RWPE2 (cell line): ENCODE measurements around the gene LENG1.

Experiments used
- ATAC-seq: fragments of 200-7000 bp; cut with Tn5 transposase; 3 replicates; pipeline ENCODE4 v1.9.1; 2021; ENCODE audit warnings: low read depth
- DNase-seq: peaks from one replicate; pipeline ENCODE4 v3.0.0-alpha.2; 2020; ENCODE audit warnings: low spot score
- H3K27ac ChIP-seq: fragments of 450-650 bp; 2 replicates; pipeline ENCODE4 v1.5.1; 2017; ENCODE audit warnings: mild to moderate bottlenecking; ENCODE audit not compliant: poor library complexity, severe bottlenecking
- H3K27me3 ChIP-seq: fragments of 250-450 bp; sonication (Bioruptor Pico); 2 replicates; pipeline ENCODE4 v1.5.1; 2021; ENCODE audit warnings: mild to moderate bottlenecking, moderate library complexity; ENCODE audit not compliant: insufficient read depth, poor library complexity, severe bottlenecking
- H3K36me3 ChIP-seq: fragments of 250-450 bp; sonication (Bioruptor Pico); 2 replicates; pipeline ENCODE4 v1.5.1; 2020; ENCODE audit warnings: low read depth, mild to moderate bottlenecking, moderate library complexity
- H3K4me1 ChIP-seq: fragments of 250-450 bp; sonication (Bioruptor Pico); 2 replicates; pipeline ENCODE4 v1.5.1; 2021; ENCODE audit warnings: mild to moderate bottlenecking, moderate library complexity; ENCODE audit not compliant: insufficient read depth, poor library complexity, severe bottlenecking
- H3K4me3 ChIP-seq: fragments of 250-450 bp; sonication (Bioruptor Pico); 2 replicates; pipeline ENCODE4 v1.5.1; 2021; ENCODE audit warnings: mild to moderate bottlenecking, moderate library complexity; ENCODE audit not compliant: severe bottlenecking
- H3K9me3 ChIP-seq: fragments of 250-450 bp; sonication (Bioruptor Pico); 2 replicates; pipeline ENCODE4 v1.5.1; 2021; ENCODE audit warnings: mild to moderate bottlenecking, moderate library complexity; ENCODE audit not compliant: severe bottlenecking
- CTCF ChIP-seq: fragments of 450-650 bp; IDR thresholded peaks from one replicate; pipeline ENCODE4 v1.5.1; 2017; ENCODE audit warnings: mild to moderate bottlenecking, moderate library complexity; ENCODE audit not compliant: poor library complexity, severe bottlenecking

The LENG1 gene

GRCh38 chr19:54145541-54146158 lies 13.9 kb downstream of the LENG1 start:
- Histone ChIP-seq H3K27me3 (no peaks in the 10 kb centered on the region), H3K4me3 (no peak overlapping the region), H3K9me3 (no peaks in the 10 kb centered on the region), H3K4me1 (no peaks in the 10 kb centered on the region), H3K36me3 (peaks cover 94% of the 10 kb centered on the region), H3K27ac (no peak overlapping the region)
- DNase-seq (no peak), ATAC-seq (no peak)
- TF ChIP-seq CTCF: no peak

GRCh38 chr19:54142166-54142780 lies 17.2 kb downstream of the LENG1 start:
- Histone ChIP-seq H3K36me3 (peaks cover 82% of the 10 kb centered on the region), H3K4me1 (peaks cover 3% of the 10 kb centered on the region), H3K27me3 (no peaks in the 10 kb centered on the region), H3K4me3 (no peak overlapping the region), H3K9me3 (no peaks in the 10 kb centered on the region), H3K27ac (no peak overlapping the region)
- ATAC-seq (no peak), DNase-seq (no peak)
- no peak for TF ChIP-seq CTCF

- Histone ChIP-seq H3K4me1 (peaks cover 3% of the 10 kb centered on the region), H3K27me3 (no peaks in the 10 kb centered on the region), H3K36me3 (peaks cover 74% of the 10 kb centered on the region), H3K4me3 (no peak overlapping the region), H3K27ac (no peak overlapping the region), H3K9me3 (no peaks in the 10 kb centered on the region)
- DNase-seq: no peak
- no peak for TF ChIP-seq CTCF
- no peak for ATAC-seq
These were observed 18.2 kb downstream of the LENG1 start for GRCh38 chr19:54141356-54141755.

GRCh38 chr19:54138489-54139256 lies 20.8 kb downstream of the LENG1 start:
- DNase-seq: no peak
- H3K27me3 ChIP-seq: no peaks in the 10 kb centered on the region
- H3K4me1 ChIP-seq: peaks cover 3% of the 10 kb centered on the region
- no peak for ATAC-seq
- H3K27ac ChIP-seq: peak overlapping the region; percentile 75
- peak overlapping the region; percentile 78 for H3K4me3 ChIP-seq
- no peaks in the 10 kb centered on the region for H3K9me3 ChIP-seq
- no peak for TF ChIP-seq CTCF
- H3K36me3 ChIP-seq: peaks cover 48% of the 10 kb centered on the region
